Umbilical cord (tissue), 2 donors: ENCODE data around the gene RAB3GAP1. TPM values are rescaled to one million over a fixed set of nuclear protein-coding genes. Genes with fewer than 3 reads are reported as not detected.
"Not testable (repeated sequence)": the region's sequence is repeated elsewhere in the genome, so short reads cannot be mapped to it uniquely, and the experiment has no call there.

Experiments used
- DNase-seq: peaks from one replicate; pipeline ENCODE4 v3.0.0-alpha.2; 2015; ENCODE audit warnings: low spot score
- total RNA-seq: library from RNA; depleted of rRNA; stranded (reverse); fragments of >200 nt; gene quantifications from one replicate; pipeline ENCODE4 v1.2.3, GENCODE V29; 2014; ENCODE audit warnings: low replicate concordance; ENCODE audit not compliant: insufficient read depth

RAB3GAP1 gene
- total RNA-seq, 1 donor from 2014 or later, result 76.1 TPM

GRCh38 chr2:135103843-135104242, 51.8 kb downstream of the RAB3GAP1 start:
- no peak for DNase-seq

GRCh38 chr2:135105513-135106316, 53.6 kb downstream of the RAB3GAP1 start:
- DNase-seq, result not testable (repeated sequence)

- DNase-seq, result no peak
These were observed 61.2 kb downstream of the RAB3GAP1 start for GRCh38 chr2:135113322-135113721.

GRCh38 chr2:135119582-135119981, 67.5 kb downstream of the RAB3GAP1 start:
- no peak for DNase-seq

GRCh38 chr2:135121016-135121657, 69.0 kb downstream of the RAB3GAP1 start:
- DNase-seq, result no peak

GRCh38 chr2:135121658-135122039, 69.6 kb downstream of the RAB3GAP1 start:
- not testable (repeated sequence) for DNase-seq

GRCh38 chr2:135124924-135125886, 73.1 kb downstream of the RAB3GAP1 start:
- no peak for DNase-seq

- no peak for DNase-seq
These were observed 73.8 kb downstream of the RAB3GAP1 start for GRCh38 chr2:135125940-135126339.

GRCh38 chr2:135130751-135131150, 78.7 kb downstream of the RAB3GAP1 start:
- no peak for DNase-seq

GRCh38 chr2:135132314-135132713, 80.2 kb downstream of the RAB3GAP1 start:
- DNase-seq, result no peak

- DNase-seq, result no peak
These were observed 88.5 kb downstream of the RAB3GAP1 start for GRCh38 chr2:135140606-135141005.

- no peak for DNase-seq
These were observed 90.2 kb downstream of the RAB3GAP1 start for GRCh38 chr2:135142323-135142722.

- DNase-seq, result no peak
These were observed 92.3 kb downstream of the RAB3GAP1 start for GRCh38 chr2:135144343-135144742.

- no peak for DNase-seq
These were observed 97.2 kb downstream of the RAB3GAP1 start for GRCh38 chr2:135149251-135149650.

- DNase-seq, result no peak
These were observed 98.6 kb downstream of the RAB3GAP1 start for GRCh38 chr2:135150725-135151124.

- DNase-seq, result no peak
These were observed 99.5 kb downstream of the RAB3GAP1 start for GRCh38 chr2:135151615-135152014.

GRCh38 chr2:135152361-135152760, 100.3 kb downstream of the RAB3GAP1 start:
- DNase-seq, result no peak

GRCh38 chr2:135154962-135155361, 102.9 kb downstream of the RAB3GAP1 start:
- no peak for DNase-seq

- no peak for DNase-seq
These were observed 105.8 kb downstream of the RAB3GAP1 start for GRCh38 chr2:135157856-135158255.

- no peak for DNase-seq
These were observed 107.1 kb downstream of the RAB3GAP1 start for GRCh38 chr2:135159191-135159590.

- DNase-seq, result no peak
These were observed 110.3 kb downstream of the RAB3GAP1 start for GRCh38 chr2:135162377-135162776.

- DNase-seq, result no peak
These were observed 110.7 kb downstream of the RAB3GAP1 start for GRCh38 chr2:135162786-135163185.
